IMR-90 (cell line): Measurements from ENCODE around the gene PRPH2. TPM values are rescaled to one million over a fixed set of nuclear protein-coding genes. Genes with fewer than 3 reads are reported as not detected.

Experiments
- ATAC-seq: fragments of 200-7000 bp; cut with Tn5 transposase; 2 replicates; pipeline ENCODE4 v1.9.1; 2020; ENCODE audit warnings: low read depth, mild to moderate bottlenecking, moderate library complexity
- BruUV-seq: library from RNA; stranded (reverse); fragments of 400-500 nt; replicated peaks from 2 replicates; lab custom pipeline; 2021; lab: Mats Ljungman, UMichigan
- CTCF ChIA-PET: fragments of 300-600 bp; formaldehyde crosslinking; extraction: SDS; loops from one replicate; lab custom pipeline; 2021; ENCODE audit warnings: antibody characterized with exemption; lab: Yijun Ruan, JAX
- POLR2A ChIA-PET: fragments of 300-600 bp; sonication (Branson Sonifier 250); formaldehyde crosslinking; loops from one replicate; lab custom pipeline; 2022; ENCODE audit warnings: antibody characterized with exemption; ENCODE audit not compliant: unreplicated experiment; lab: Charles Lee
- DNase-seq: peaks from one replicate; pipeline ENCODE4 v3.0.0; 2013
- H2AFZ ChIP-seq: replicated peaks from 2 replicates; pipeline ENCODE3; 2013; ENCODE audit warnings: low read length, mild to moderate bottlenecking; ENCODE audit not compliant: poor library complexity
- H2AK5ac ChIP-seq: 2 replicates; pipeline ENCODE4 v1.6.1; 2013; ENCODE audit warnings: low read depth, low read length, inconsistent platforms
- H2AK9ac ChIP-seq: replicated peaks from 2 replicates; pipeline ENCODE3; 2013; ENCODE audit warnings: mild to moderate bottlenecking, low read depth, low read length, moderate library complexity; ENCODE audit not compliant: poor library complexity
- H2BK120ac ChIP-seq: 2 replicates; pipeline ENCODE4 v1.6.1; 2013; ENCODE audit warnings: low read depth, low read length, inconsistent platforms
- H2BK15ac ChIP-seq: 3 replicates; pipeline ENCODE4 v1.6.1; 2013; ENCODE audit warnings: low read depth, low read length, inconsistent platforms
- H2BK20ac ChIP-seq: 2 replicates; pipeline ENCODE4 v1.6.1; 2013; ENCODE audit warnings: low read depth, mild to moderate bottlenecking, inconsistent platforms, low read length, moderate library complexity
- H2BK5ac ChIP-seq: 2 replicates; pipeline ENCODE4 v1.6.1; 2013; ENCODE audit warnings: mild to moderate bottlenecking, low read depth, low read length, inconsistent platforms; ENCODE audit not compliant: poor library complexity, severe bottlenecking
- H3K14ac ChIP-seq: replicated peaks from 2 replicates; pipeline ENCODE4 v1.6.1; 2013; ENCODE audit warnings: low read depth, low read length, inconsistent platforms
- H3K18ac ChIP-seq: 2 replicates; pipeline ENCODE4 v1.6.1; 2013; ENCODE audit warnings: low read depth, low read length, control low read depth
- H3K23ac ChIP-seq: 2 replicates; pipeline ENCODE4 v1.6.1; 2013; ENCODE audit warnings: low read depth, low read length, inconsistent platforms
- H3K27ac ChIP-seq: 2 replicates; pipeline ENCODE4 v1.5.1; 2013; ENCODE audit warnings: mild to moderate bottlenecking, control low read depth, low read length; ENCODE audit not compliant: insufficient read depth
- H3K27me3 ChIP-seq: 2 replicates; pipeline ENCODE4 v1.6.1; 2013; ENCODE audit warnings: low read length; ENCODE audit not compliant: control insufficient read depth, insufficient read depth
- H3K36me3 ChIP-seq: 2 replicates; pipeline ENCODE4 v1.6.1; 2013; ENCODE audit warnings: low read length, mixed read lengths; ENCODE audit not compliant: control insufficient read depth, insufficient read depth
- H3K4ac ChIP-seq: 2 replicates; pipeline ENCODE4 v1.6.1; 2013; ENCODE audit warnings: low read depth, low read length, inconsistent platforms
- H3K4me1 ChIP-seq: 2 replicates; pipeline ENCODE4 v1.6.1; 2013; ENCODE audit warnings: low read length, mixed read lengths; ENCODE audit not compliant: control insufficient read depth, insufficient read depth
- H3K4me2 ChIP-seq: 2 replicates; pipeline ENCODE4 v1.6.1; 2013; ENCODE audit warnings: low read depth, mild to moderate bottlenecking, control low read depth, low read length, moderate library complexity
- H3K4me3 ChIP-seq: 2 replicates; pipeline ENCODE4 v1.5.1; 2013; ENCODE audit warnings: low read depth, mild to moderate bottlenecking, control low read depth, low read length, moderate library complexity; ENCODE audit not compliant: insufficient read depth
- H3K56ac ChIP-seq: 2 replicates; pipeline ENCODE4 v1.6.1; 2013; ENCODE audit warnings: low read length, inconsistent platforms; ENCODE audit not compliant: insufficient read depth; ENCODE audit errors: extremely low read depth
- H3K79me1 ChIP-seq, 2 experiments: 2 replicates each; pipeline ENCODE4 v1.6.1; 2013; ENCODE audit warnings: low read length in 2 of 2, inconsistent platforms in 1 of 2, low read depth in 1 of 2
- H3K9ac ChIP-seq: 2 replicates; pipeline ENCODE4 v1.6.1; 2013; ENCODE audit warnings: low read depth, low read length, control low read depth
- H3K9me1 ChIP-seq: 2 replicates; pipeline ENCODE4 v1.6.1; 2013; ENCODE audit warnings: low read length, inconsistent platforms; ENCODE audit not compliant: insufficient read depth
- H3K9me3 ChIP-seq: 2 replicates; pipeline ENCODE4 v1.6.1; 2013; ENCODE audit warnings: low read length; ENCODE audit not compliant: control insufficient read depth, insufficient read depth
- H4K20me1 ChIP-seq: 2 replicates; pipeline ENCODE4 v1.6.1; 2013; ENCODE audit warnings: low read length, inconsistent platforms; ENCODE audit not compliant: insufficient read depth
- H4K5ac ChIP-seq: 2 replicates; pipeline ENCODE4 v1.6.1; 2013; ENCODE audit warnings: mild to moderate bottlenecking, low read depth, low read length, control low read depth
- H4K8ac ChIP-seq, 2 experiments: 2 replicates each; pipeline ENCODE4 v1.6.1; 2013; ENCODE audit warnings: low read depth in 2 of 2, low read length in 2 of 2, control low read depth in 1 of 2, inconsistent platforms in 1 of 2
- H4K91ac ChIP-seq: 2 replicates; pipeline ENCODE4 v1.6.1; 2013; ENCODE audit warnings: low read depth, low read length, inconsistent platforms; ENCODE audit not compliant: insufficient read depth
- BHLHE40 ChIP-seq: fragments of 150-350 bp; IDR thresholded peaks from 2 replicates; pipeline ENCODE4 v1.6.1; 2016; ENCODE audit warnings: mild to moderate bottlenecking, low read depth, low read length
- CEBPB ChIP-seq: IDR thresholded peaks from 2 replicates; pipeline ENCODE4 v1.6.1; 2012; ENCODE audit warnings: low read depth, low read length, improper control_type of control experiment
- CHD1 ChIP-seq: IDR thresholded peaks from 2 replicates; pipeline ENCODE4 v1.6.1; 2012; ENCODE audit warnings: low read depth, low read length, improper control_type of control experiment
- FOS ChIP-seq: fragments of 150-350 bp; IDR thresholded peaks from 2 replicates; pipeline ENCODE4 v1.6.1; 2016; ENCODE audit warnings: low read depth, low read length
- MAFK ChIP-seq: IDR thresholded peaks from 2 replicates; pipeline ENCODE4 v1.6.1; 2012; ENCODE audit warnings: low read depth, low read length, improper control_type of control experiment
- MAZ ChIP-seq: IDR thresholded peaks from 2 replicates; pipeline ENCODE4 v1.6.1; 2012; ENCODE audit warnings: low read depth, mild to moderate bottlenecking, low read length, improper control_type of control experiment, moderate library complexity, borderline replicate concordance
- MXI1 ChIP-seq: IDR thresholded peaks from 2 replicates; pipeline ENCODE4 v1.6.1; 2012; ENCODE audit warnings: low read depth, mild to moderate bottlenecking, low read length, moderate library complexity, borderline replicate concordance
- NFE2L2 ChIP-seq: fragments of 150-350 bp; IDR thresholded peaks from 2 replicates; pipeline ENCODE4 v1.6.1; 2016; ENCODE audit warnings: low read depth, mild to moderate bottlenecking, low read length
- POLR2A ChIP-seq: IDR thresholded peaks from 2 replicates; pipeline ENCODE4 v1.6.1; 2012; ENCODE audit warnings: mild to moderate bottlenecking, low read depth, low read length
- RAD21 ChIP-seq: IDR thresholded peaks from 2 replicates; pipeline ENCODE4 v1.6.1; 2012; ENCODE audit warnings: low read length, improper control_type of control experiment
- RCOR1 ChIP-seq: IDR thresholded peaks from 2 replicates; pipeline ENCODE4 v1.6.1; 2012; ENCODE audit warnings: mild to moderate bottlenecking, low read length, improper control_type of control experiment; ENCODE audit not compliant: insufficient replicate concordance
- RFX5 ChIP-seq: IDR thresholded peaks from 2 replicates; pipeline ENCODE4 v1.8.0; 2012; ENCODE audit warnings: low read depth, mild to moderate bottlenecking, low read length, moderate library complexity
- SMC3 ChIP-seq: fragments of 150-350 bp; IDR thresholded peaks from 2 replicates; pipeline ENCODE4 v1.6.1; 2016; ENCODE audit warnings: low read depth, mild to moderate bottlenecking, antibody characterized with exemption, low read length, moderate library complexity
- WGBS, 2 experiments: methylation state at CpG; one replicate each; pipeline versions ENCODE4 v1.1.5 to v1.1.7; 2013; ENCODE audit warnings: missing lambda C conversion rate in 2 of 2; ENCODE audit not compliant: insufficient read length in 1 of 2; ENCODE audit errors: extremely low coverage in 2 of 2; 5-methylcytosine and 5-hydroxymethylcytosine counted together
- dilution Hi-C: fragments of 300-500 bp; cut with HindIII; formaldehyde crosslinking; loops from one replicate; pipeline ENCODE4 v1.14.3; 2018; ENCODE audit warnings: low sequenced_read_pairs; ENCODE audit not compliant: unreplicated experiment
- in situ Hi-C: fragments of 300-500 bp; cut with MboI; formaldehyde crosslinking; loops from 3 replicates; pipeline ENCODE4 v1.14.3; 2019; ENCODE audit warnings: low sequenced_read_pairs, inconsistent platforms, mixed read lengths
- intact Hi-C: fragments of 100-400 bp; cut with micrococcal nuclease; formaldehyde crosslinking; loops from 2 replicates; pipeline ENCODE4 v1.10.0; 2022
- polyA plus RNA-seq, 3 experiments: library from polyadenylated mRNA; depleted of rRNA; stranded (reverse); fragments of >200 nt; gene quantifications; 2 replicates each; pipeline ENCODE4 v1.2.3, GENCODE V29; 2012; ENCODE audit warnings: low replicate concordance in 1 of 3
- total RNA-seq: library from RNA; depleted of rRNA; stranded (reverse); fragments of >200 nt; gene quantifications from 2 replicates; pipeline ENCODE4 v1.2.3, GENCODE V29; 2012
- TF ChIP-seq, protein P1 (sequence below): fragments of 150-350 bp; IDR thresholded peaks from 2 replicates; pipeline ENCODE4 v1.6.1; 2016; ENCODE audit warnings: low read depth, mild to moderate bottlenecking, low read length, moderate library complexity, borderline replicate concordance
- TF ChIP-seq, protein P2 (sequence below): fragments of 150-350 bp; IDR thresholded peaks from 2 replicates; pipeline ENCODE4 v1.6.1; 2017; ENCODE audit warnings: mild to moderate bottlenecking, antibody characterized with exemption, low read length, low read depth
- TF ChIP-seq, protein P3 (sequence below): conservative IDR thresholded peaks from 2 replicates; pipeline ENCODE4 v1.5.1; 2012; ENCODE audit warnings: mild to moderate bottlenecking, low read depth, low read length, improper control_type of control experiment

The PRPH2 gene
- total and polyA plus RNA-seq, 2 of the 4 experiments (the other 2 are of a cell fraction): 1.0 to 1.1 TPM

DNA sequence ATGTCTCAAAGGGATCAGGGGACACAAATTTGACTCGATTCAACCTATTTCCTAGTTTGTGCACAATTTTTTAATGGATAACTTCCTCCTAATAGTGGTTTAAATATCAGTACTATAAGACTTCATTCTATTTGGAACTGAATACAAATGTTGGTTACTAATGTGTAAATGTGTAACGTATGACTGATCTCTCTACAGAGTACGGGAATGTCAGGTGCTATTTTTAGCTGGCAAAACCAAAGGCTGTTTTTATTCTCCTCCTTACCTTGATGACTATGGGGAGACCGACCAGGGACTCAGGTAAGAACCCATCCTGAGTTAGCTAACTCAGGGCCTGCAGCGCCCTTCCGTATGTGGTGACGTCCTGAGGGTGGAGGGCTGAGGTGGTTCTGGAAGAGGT lies 33.0 kb downstream of the PRPH2 start:
- BruUV-seq: no TSS peak
- CTCF ChIA-PET: no interaction called here
- dilution Hi-C loops: no loop called here

More for the DNA sequence above, 33.0 kb downstream of the PRPH2 start:
- no peak overlapping the region for H2BK5ac ChIP-seq
- H3K9me1 ChIP-seq: peaks cover 3% of the 10 kb centered on the region
- H3K4ac ChIP-seq: no peak overlapping the region
- no peak overlapping the region for H2AK9ac ChIP-seq
- no peaks in the 10 kb centered on the region for H3K9me3 ChIP-seq
- no peak overlapping the region for H3K9ac ChIP-seq
- no peak overlapping the region for H4K8ac ChIP-seq
- no peak overlapping the region for H3K14ac ChIP-seq
- H3K27ac ChIP-seq: no peak overlapping the region
- no peaks in the 10 kb centered on the region for H4K20me1 ChIP-seq
- H3K18ac ChIP-seq: no peak overlapping the region
- H2BK15ac ChIP-seq: no peak overlapping the region
- H3K4me2 ChIP-seq: no peak overlapping the region
- no peak overlapping the region for H2AFZ ChIP-seq
- ATAC-seq (no peak), DNase-seq (no peak)
- no peak overlapping the region for H2BK20ac ChIP-seq
- peaks cover 33% of the 10 kb centered on the region for H3K36me3 ChIP-seq
- no peak overlapping the region for H3K23ac ChIP-seq
- H4K91ac ChIP-seq: no peak overlapping the region
- H3K79me1 ChIP-seq: peaks cover 3 to 18% of the 10 kb centered on the region in 2 experiments; a peak in 2 of 4 replicates
- H2AK5ac ChIP-seq: no peak overlapping the region
- intact Hi-C loops: no loop called here
- H3K4me1 ChIP-seq: peaks cover 15% of the 10 kb centered on the region
- H3K56ac ChIP-seq: no peak overlapping the region
- no peaks in the 10 kb centered on the region for H3K27me3 ChIP-seq
- no peak for TF ChIP-seq FOS
- TF ChIP-seq, protein P1, sequence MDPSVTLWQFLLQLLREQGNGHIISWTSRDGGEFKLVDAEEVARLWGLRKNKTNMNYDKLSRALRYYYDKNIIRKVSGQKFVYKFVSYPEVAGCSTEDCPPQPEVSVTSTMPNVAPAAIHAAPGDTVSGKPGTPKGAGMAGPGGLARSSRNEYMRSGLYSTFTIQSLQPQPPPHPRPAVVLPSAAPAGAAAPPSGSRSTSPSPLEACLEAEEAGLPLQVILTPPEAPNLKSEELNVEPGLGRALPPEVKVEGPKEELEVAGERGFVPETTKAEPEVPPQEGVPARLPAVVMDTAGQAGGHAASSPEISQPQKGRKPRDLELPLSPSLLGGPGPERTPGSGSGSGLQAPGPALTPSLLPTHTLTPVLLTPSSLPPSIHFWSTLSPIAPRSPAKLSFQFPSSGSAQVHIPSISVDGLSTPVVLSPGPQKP: no peak
- TF ChIP-seq RCOR1: no peak
- TF ChIP-seq RAD21: no peak
- no peak for TF ChIP-seq MAFK
- TF ChIP-seq POLR2A: no peak
- TF ChIP-seq, protein P2, sequence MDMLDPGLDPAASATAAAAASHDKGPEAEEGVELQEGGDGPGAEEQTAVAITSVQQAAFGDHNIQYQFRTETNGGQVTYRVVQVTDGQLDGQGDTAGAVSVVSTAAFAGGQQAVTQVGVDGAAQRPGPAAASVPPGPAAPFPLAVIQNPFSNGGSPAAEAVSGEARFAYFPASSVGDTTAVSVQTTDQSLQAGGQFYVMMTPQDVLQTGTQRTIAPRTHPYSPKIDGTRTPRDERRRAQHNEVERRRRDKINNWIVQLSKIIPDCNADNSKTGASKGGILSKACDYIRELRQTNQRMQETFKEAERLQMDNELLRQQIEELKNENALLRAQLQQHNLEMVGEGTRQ: no peak
- no peak for TF ChIP-seq BHLHE40
- no peak for TF ChIP-seq MAZ
- no peak for TF ChIP-seq SMC3
- no peak for TF ChIP-seq RFX5
- TF ChIP-seq NFE2L2: no peak
- TF ChIP-seq, protein P3, sequence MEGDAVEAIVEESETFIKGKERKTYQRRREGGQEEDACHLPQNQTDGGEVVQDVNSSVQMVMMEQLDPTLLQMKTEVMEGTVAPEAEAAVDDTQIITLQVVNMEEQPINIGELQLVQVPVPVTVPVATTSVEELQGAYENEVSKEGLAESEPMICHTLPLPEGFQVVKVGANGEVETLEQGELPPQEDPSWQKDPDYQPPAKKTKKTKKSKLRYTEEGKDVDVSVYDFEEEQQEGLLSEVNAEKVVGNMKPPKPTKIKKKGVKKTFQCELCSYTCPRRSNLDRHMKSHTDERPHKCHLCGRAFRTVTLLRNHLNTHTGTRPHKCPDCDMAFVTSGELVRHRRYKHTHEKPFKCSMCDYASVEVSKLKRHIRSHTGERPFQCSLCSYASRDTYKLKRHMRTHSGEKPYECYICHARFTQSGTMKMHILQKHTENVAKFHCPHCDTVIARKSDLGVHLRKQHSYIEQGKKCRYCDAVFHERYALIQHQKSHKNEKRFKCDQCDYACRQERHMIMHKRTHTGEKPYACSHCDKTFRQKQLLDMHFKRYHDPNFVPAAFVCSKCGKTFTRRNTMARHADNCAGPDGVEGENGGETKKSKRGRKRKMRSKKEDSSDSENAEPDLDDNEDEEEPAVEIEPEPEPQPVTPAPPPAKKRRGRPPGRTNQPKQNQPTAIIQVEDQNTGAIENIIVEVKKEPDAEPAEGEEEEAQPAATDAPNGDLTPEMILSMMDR: no peak
- TF ChIP-seq MXI1: no peak
- TF ChIP-seq CEBPB: no peak
- TF ChIP-seq CHD1: no peak
- in situ Hi-C loops: no loop called here
- no peak overlapping the region for H2BK120ac ChIP-seq
- no peak overlapping the region for H3K4me3 ChIP-seq
- H4K5ac ChIP-seq: no peak overlapping the region
- POLR2A ChIA-PET: no interaction called here
- WGBS, 2 experiments: no CpG with 5 or more reads among the region's 7 CpGs
